Measurements from ENCODE around the gene GALNT17. TPM values are rescaled to one million over a fixed set of nuclear protein-coding genes. Genes with fewer than 3 reads are reported as not detected.
"Not testable (repeated sequence)": the region's sequence is repeated elsewhere in the genome, so short reads cannot be mapped to it uniquely, and the experiment has no call there.

Gene GALNT17
- total RNA-seq, 2 donors from 2014 or later = 0.35 to 2.4 TPM

GRCh38 chr7:71721742-71722141, 589.8 kb downstream of the GALNT17 start:
- intact Hi-C loops (cut with DNase I) = no loop called here
- DNase-seq (no peak), ATAC-seq (peak in 1 of 2 donors; percentile 30)

- DNase-seq (no peak), ATAC-seq (peak in 1 of 2 donors; percentile 12)
- intact Hi-C loops (cut with DNase I) = no loop called here
Observed at GRCh38 chr7:71723859-71724258, 591.9 kb downstream of the GALNT17 start.

- intact Hi-C loops (cut with DNase I) = no loop called here
- ATAC-seq (no peak), DNase-seq (no peak)
Observed at GRCh38 chr7:71727347-71727746, 595.4 kb downstream of the GALNT17 start.

- DNase-seq (no peak), ATAC-seq (no peak)
- intact Hi-C loops (cut with DNase I) = loop anchor here (2.0 to 5.0 kb wide), 2 partner anchors 489 to 875 kb away; no protein-coding TSS in a partner anchor
Observed at GRCh38 chr7:71731740-71732139, 599.8 kb downstream of the GALNT17 start.

- DNase-seq (peak; percentile 81), ATAC-seq (peak; percentile 76)
- intact Hi-C loops (cut with DNase I) = loop anchor here (2.0 to 5.0 kb wide), 2 partner anchors 491 to 876 kb away; no protein-coding TSS in a partner anchor
Observed at GRCh38 chr7:71733107-71733870, 601.3 kb downstream of the GALNT17 start.

GRCh38 chr7:71735961-71736556, 604.1 kb downstream of the GALNT17 start:
- peak; percentile 55 for DNase-seq
- intact Hi-C loops (cut with DNase I) = no loop called here
- peak in 1 of 2 donors; percentile 35 for ATAC-seq

- DNase-seq; intact Hi-C loops (cut with DNase I); ATAC-seq: not testable (repeated sequence)
Observed at GRCh38 chr7:71737931-71738540, 606.1 kb downstream of the GALNT17 start.

GRCh38 chr7:71739520-71740173, 607.7 kb downstream of the GALNT17 start:
- ATAC-seq = no peak
- DNase-seq = no peak
- intact Hi-C loops (cut with DNase I) = no loop called here

- ATAC-seq = no peak
- DNase-seq = no peak
- intact Hi-C loops (cut with DNase I) = no loop called here
Observed at GRCh38 chr7:71740174-71740560, 608.2 kb downstream of the GALNT17 start.

GRCh38 chr7:71746006-71746405, 614.1 kb downstream of the GALNT17 start:
- intact Hi-C loops (cut with DNase I) = no loop called here
- ATAC-seq = no peak
- no peak for DNase-seq

- no peak for DNase-seq
- ATAC-seq = no peak
- intact Hi-C loops (cut with DNase I) = loop anchor here in 1 of 2 donors (10.0 kb wide), 1 partner anchor 885 kb away; no protein-coding TSS in a partner anchor
Observed at GRCh38 chr7:71750290-71750689, 618.3 kb downstream of the GALNT17 start.

GRCh38 chr7:71752171-71752935, 620.4 kb downstream of the GALNT17 start:
- ATAC-seq (peak; percentile 59 to 77), DNase-seq (peak; percentile 31)
- intact Hi-C loops (cut with DNase I) = loop anchor here in 1 of 2 donors (2.0 to 10.0 kb wide), 2 partner anchors 742 to 882 kb away; no protein-coding TSS in a partner anchor

GRCh38 chr7:71753236-71753635, 621.3 kb downstream of the GALNT17 start:
- ATAC-seq (no peak), DNase-seq (no peak)
- intact Hi-C loops (cut with DNase I) = loop anchor here in 1 of 2 donors (2.0 to 10.0 kb wide), 2 partner anchors 742 to 882 kb away; no protein-coding TSS in a partner anchor

- DNase-seq = no peak
- no peak for ATAC-seq
- intact Hi-C loops (cut with DNase I) = loop anchor here in 1 of 2 donors (2.0 to 10.0 kb wide), 2 partner anchors 741 to 881 kb away; no protein-coding TSS in a partner anchor
Observed at GRCh38 chr7:71753956-71754664, 622.2 kb downstream of the GALNT17 start.

- ATAC-seq (no peak), DNase-seq (no peak)
- intact Hi-C loops (cut with DNase I) = loop anchor here in 1 of 2 donors (10.0 kb wide), 1 partner anchor 880 kb away; no protein-coding TSS in a partner anchor
Observed at GRCh38 chr7:71754828-71755227, 622.9 kb downstream of the GALNT17 start.

- no peak for DNase-seq
- no peak for ATAC-seq
- intact Hi-C loops (cut with DNase I) = no loop called here
Observed at GRCh38 chr7:71761336-71761735, 629.4 kb downstream of the GALNT17 start.

All from left cardiac atrium (tissue), 4 donors.